ENCODE measurements around the gene GIT2. TPM values are rescaled to one million over a fixed set of nuclear protein-coding genes. Genes with fewer than 3 reads are reported as not detected.

The GIT2 gene
- total RNA-seq, 1 donor from 2014 or later, result 37.6 TPM

- peaks cover 0 to 7% (median 3%) of the 10 kb centered on the region in 3 donors for H3K27me3 ChIP-seq (ENCODE audit: control insufficient read depth in 3 of 3, insufficient read depth in 3 of 3, low read length in 3 of 3)
- H3K4me3 ChIP-seq (ENCODE audit: low read length in 3 of 3), result no peak overlapping the region
- no peaks in the 10 kb centered on the region for H3K36me3 ChIP-seq (ENCODE audit: control insufficient read depth in 3 of 3, insufficient read depth in 3 of 3, low read length in 3 of 3)
- peaks cover 0 to 8% (median 2%) of the 10 kb centered on the region in 3 donors for H3K4me1 ChIP-seq (ENCODE audit: control insufficient read depth in 3 of 3, insufficient read depth in 3 of 3, low read length in 3 of 3)
- no peak overlapping the region for H3K27ac ChIP-seq (ENCODE audit: low read depth, low read length)
- no peak overlapping the region for H3K9ac ChIP-seq (ENCODE audit: low read depth in 1 of 3, low read length in 3 of 3)
- H3K9me3 ChIP-seq (ENCODE audit: control insufficient read depth in 3 of 3, low read length in 3 of 3), result no peaks in the 10 kb centered on the region
Measured at GRCh38 chr12:109890620-109891170, 105.5 kb downstream of the GIT2 start.

GRCh38 chr12:109888179-109889020, 107.8 kb downstream of the GIT2 start:
- H3K4me3 ChIP-seq (ENCODE audit: low read length in 3 of 3), result no peak overlapping the region
- H3K9me3 ChIP-seq (ENCODE audit: control insufficient read depth in 3 of 3, low read length in 3 of 3), result no peaks in the 10 kb centered on the region
- H3K36me3 ChIP-seq (ENCODE audit: control insufficient read depth in 3 of 3, insufficient read depth in 3 of 3, low read length in 3 of 3), result no peaks in the 10 kb centered on the region
- peaks cover 0 to 7% (median 3%) of the 10 kb centered on the region in 3 donors for H3K27me3 ChIP-seq (ENCODE audit: control insufficient read depth in 3 of 3, insufficient read depth in 3 of 3, low read length in 3 of 3)
- H3K4me1 ChIP-seq (ENCODE audit: control insufficient read depth in 3 of 3, insufficient read depth in 3 of 3, low read length in 3 of 3), result peaks cover 0 to 8% (median 2%) of the 10 kb centered on the region in 3 donors
- H3K27ac ChIP-seq (ENCODE audit: low read depth, low read length), result peak overlapping the region; percentile 40
- H3K9ac ChIP-seq (ENCODE audit: low read depth in 1 of 3, low read length in 3 of 3), result no peak overlapping the region

DNA sequence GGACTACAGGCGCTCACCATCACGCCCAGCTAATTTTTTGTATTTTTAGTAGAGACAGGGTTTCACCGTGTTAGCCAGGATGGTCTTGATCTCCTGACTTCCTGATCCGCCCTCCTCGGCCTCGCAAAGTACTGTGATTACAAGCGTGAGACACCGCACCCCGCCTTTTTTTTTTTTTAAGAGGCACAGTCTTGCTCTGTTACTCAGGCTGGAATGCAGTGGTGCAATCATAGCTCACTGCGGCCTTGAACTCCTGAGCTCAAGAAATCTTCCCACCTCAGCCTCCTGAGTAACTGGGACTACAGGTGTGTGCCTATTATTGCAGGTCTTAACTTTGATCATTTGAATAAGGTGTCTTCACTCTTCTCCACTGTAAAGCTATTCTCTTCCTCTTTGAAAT, 110.6 kb downstream of the GIT2 start:
- H3K27ac ChIP-seq (ENCODE audit: low read depth, low read length), result no peak overlapping the region
- H3K4me3 ChIP-seq (ENCODE audit: low read length in 3 of 3), result no peak overlapping the region
- H3K27me3 ChIP-seq (ENCODE audit: control insufficient read depth in 3 of 3, insufficient read depth in 3 of 3, low read length in 3 of 3), result no peaks in the 10 kb centered on the region
- no peaks in the 10 kb centered on the region for H3K9me3 ChIP-seq (ENCODE audit: control insufficient read depth in 3 of 3, low read length in 3 of 3)
- H3K4me1 ChIP-seq (ENCODE audit: control insufficient read depth in 3 of 3, insufficient read depth in 3 of 3, low read length in 3 of 3), result peaks cover 6 to 12% (median 6%) of the 10 kb centered on the region in 3 donors
- H3K9ac ChIP-seq (ENCODE audit: low read depth in 1 of 3, low read length in 3 of 3), result no peak overlapping the region
- no peaks in the 10 kb centered on the region for H3K36me3 ChIP-seq (ENCODE audit: control insufficient read depth in 3 of 3, insufficient read depth in 3 of 3, low read length in 3 of 3)

DNA sequence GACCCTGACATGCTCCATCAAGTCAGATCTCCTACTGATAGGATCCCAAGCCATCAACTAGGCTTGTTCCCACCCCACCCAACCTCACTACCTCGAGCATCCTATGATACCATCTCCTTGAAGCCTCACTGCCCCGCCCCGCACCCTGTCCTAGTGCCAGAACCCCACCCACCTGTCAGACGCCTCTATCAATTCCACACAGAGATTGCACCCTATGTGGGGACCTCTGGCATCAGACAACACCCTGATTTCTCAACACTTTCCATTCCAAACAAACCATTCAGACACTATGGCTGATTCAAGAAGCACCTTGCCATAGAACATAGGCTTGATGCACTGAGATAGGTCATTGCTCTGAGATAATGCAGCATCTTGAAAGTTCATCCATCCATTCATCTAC, 112.7 kb downstream of the GIT2 start:
- no peaks in the 10 kb centered on the region for H3K27me3 ChIP-seq (ENCODE audit: control insufficient read depth in 3 of 3, insufficient read depth in 3 of 3, low read length in 3 of 3)
- no peak overlapping the region for H3K9ac ChIP-seq (ENCODE audit: low read depth in 1 of 3, low read length in 3 of 3)
- no peaks in the 10 kb centered on the region for H3K9me3 ChIP-seq (ENCODE audit: control insufficient read depth in 3 of 3, low read length in 3 of 3)
- peaks cover 19 to 20% (median 20%) of the 10 kb centered on the region in 3 donors for H3K4me1 ChIP-seq (ENCODE audit: control insufficient read depth in 3 of 3, insufficient read depth in 3 of 3, low read length in 3 of 3)
- H3K4me3 ChIP-seq (ENCODE audit: low read length in 3 of 3), result no peak overlapping the region
- no peaks in the 10 kb centered on the region for H3K36me3 ChIP-seq (ENCODE audit: control insufficient read depth in 3 of 3, insufficient read depth in 3 of 3, low read length in 3 of 3)
- H3K27ac ChIP-seq (ENCODE audit: low read depth, low read length), result no peak overlapping the region

GRCh38 chr12:109881752-109882151, 114.4 kb downstream of the GIT2 start:
- Histone ChIP-seq H3K9me3 (ENCODE audit: control insufficient read depth in 3 of 3, low read length in 3 of 3) (no peaks in the 10 kb centered on the region), H3K4me3 (ENCODE audit: low read length in 3 of 3) (no peak overlapping the region), H3K27ac (ENCODE audit: low read depth, low read length) (no peak overlapping the region), H3K9ac (ENCODE audit: low read depth in 1 of 3, low read length in 3 of 3) (no peak overlapping the region), H3K27me3 (ENCODE audit: control insufficient read depth in 3 of 3, insufficient read depth in 3 of 3, low read length in 3 of 3) (no peaks in the 10 kb centered on the region), H3K36me3 (ENCODE audit: control insufficient read depth in 3 of 3, insufficient read depth in 3 of 3, low read length in 3 of 3) (no peaks in the 10 kb centered on the region), H3K4me1 (ENCODE audit: control insufficient read depth in 3 of 3, insufficient read depth in 3 of 3, low read length in 3 of 3) (peaks cover 20 to 26% (median 23%) of the 10 kb centered on the region in 3 donors)

- H3K27ac ChIP-seq (ENCODE audit: low read depth, low read length), result no peak overlapping the region
Measured at GRCh38 chr12:109880938-109881337, 115.2 kb downstream of the GIT2 start.

DNA sequence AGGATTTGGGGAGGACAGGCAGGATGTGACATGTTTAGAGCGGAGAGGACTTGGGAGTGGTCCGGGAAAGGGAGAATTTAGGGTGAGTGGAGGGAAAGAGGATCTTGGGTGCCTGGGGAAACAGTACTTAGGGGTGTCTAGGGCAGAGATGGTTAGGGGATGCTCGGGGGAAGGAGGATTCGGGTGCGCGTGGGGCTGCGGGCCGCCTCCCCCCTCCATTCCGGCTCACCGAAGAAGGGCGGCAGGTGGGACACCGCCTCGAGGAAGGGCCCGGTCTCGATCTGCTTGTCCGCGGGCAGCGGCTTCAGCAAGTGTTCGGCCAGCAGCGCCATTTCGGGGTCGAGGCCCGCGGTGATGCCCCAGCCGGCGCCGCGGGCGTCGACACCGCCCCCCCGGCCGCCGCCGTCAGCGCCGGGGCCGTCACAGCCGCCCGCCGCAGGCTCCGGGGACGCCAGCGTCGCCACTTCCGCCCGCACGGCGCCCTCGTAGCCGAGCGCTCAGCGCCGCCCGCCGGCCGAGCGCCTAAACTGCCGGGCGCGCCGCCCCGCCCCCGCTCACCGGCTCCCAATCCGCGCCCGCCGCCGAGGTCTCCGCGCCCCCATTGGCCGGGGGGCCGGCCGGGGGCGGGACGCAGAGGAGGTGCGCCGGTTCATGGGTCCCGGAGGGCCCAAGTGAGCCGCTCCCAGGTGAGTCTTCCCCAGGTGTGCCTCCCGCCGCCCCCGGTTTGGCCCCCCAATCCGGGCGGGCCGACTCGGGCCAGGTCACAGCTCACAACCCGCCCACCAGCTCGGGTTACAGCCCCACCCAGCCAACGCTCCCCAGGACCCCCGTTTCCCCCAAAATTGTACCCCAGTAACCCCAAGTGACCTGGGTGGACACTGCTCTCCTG, 115.9 kb downstream of the GIT2 start, which contains the start of gene GLTP:
GLTP (minus strand) TSS at position 499 of the 889 bp plus-strand sequence; CDS start at position 332, 167 bp downstream.
- Histone ChIP-seq H3K27ac (ENCODE audit: low read depth, low read length) (peak within 1 kb of the TSS; percentile 39), H3K4me3 (ENCODE audit: low read length in 3 of 3) (peak within 1 kb of the TSS; percentile 81 to 96 (median 96)), H3K36me3 (ENCODE audit: control insufficient read depth in 3 of 3, insufficient read depth in 3 of 3, low read length in 3 of 3) (no peaks in the 10 kb centered on the region), H3K9me3 (ENCODE audit: control insufficient read depth in 3 of 3, low read length in 3 of 3) (no peaks in the 10 kb centered on the region), H3K27me3 (ENCODE audit: control insufficient read depth in 3 of 3, insufficient read depth in 3 of 3, low read length in 3 of 3) (no peaks in the 10 kb centered on the region), H3K9ac (ENCODE audit: low read depth in 1 of 3, low read length in 3 of 3) (peak within 1 kb of the TSS; percentile 85 to 95 (median 91)), H3K4me1 (ENCODE audit: control insufficient read depth in 3 of 3, insufficient read depth in 3 of 3, low read length in 3 of 3) (peaks cover 20 to 26% (median 23%) of the 10 kb centered on the region in 3 donors)

More at GRCh38 chr12:109880938-109881337, 115.2 kb downstream of the GIT2 start:
- Histone ChIP-seq H3K4me1 (ENCODE audit: control insufficient read depth in 3 of 3, insufficient read depth in 3 of 3, low read length in 3 of 3) (peaks cover 20 to 26% (median 23%) of the 10 kb centered on the region in 3 donors), H3K9ac (ENCODE audit: low read depth in 1 of 3, low read length in 3 of 3) (peak overlapping the region; percentile 28 to 80 (median 75)), H3K36me3 (ENCODE audit: control insufficient read depth in 3 of 3, insufficient read depth in 3 of 3, low read length in 3 of 3) (no peaks in the 10 kb centered on the region), H3K4me3 (ENCODE audit: low read length in 3 of 3) (peak overlapping the region; percentile 63 to 78 (median 77)), H3K27me3 (ENCODE audit: control insufficient read depth in 3 of 3, insufficient read depth in 3 of 3, low read length in 3 of 3) (no peaks in the 10 kb centered on the region), H3K9me3 (ENCODE audit: control insufficient read depth in 3 of 3, low read length in 3 of 3) (no peaks in the 10 kb centered on the region)

Other genes starting within 250 kb of the GIT2 start
- gene TRPV4, start 163.0 kb downstream of the GIT2 start, total RNA-seq, result 0.52 TPM
- gene GLTP, start 115.8 kb downstream of the GIT2 start, total RNA-seq, result 18.3 TPM
- gene TCHP, start 96.1 kb downstream of the GIT2 start, total RNA-seq, result 3.7 TPM
- gene ANKRD13A, start 3.1 kb upstream of the GIT2 start, total RNA-seq, result 52.2 TPM
- gene C12orf76, start 52.2 kb upstream of the GIT2 start, total RNA-seq, result 23.0 TPM
- 18.3 TPM for gene IFT81, start 128.0 kb upstream of the GIT2 start, total RNA-seq

Data from skeletal muscle tissue (tissue), 4 donors.